ENCODE data around the gene SGTA.

DNA sequence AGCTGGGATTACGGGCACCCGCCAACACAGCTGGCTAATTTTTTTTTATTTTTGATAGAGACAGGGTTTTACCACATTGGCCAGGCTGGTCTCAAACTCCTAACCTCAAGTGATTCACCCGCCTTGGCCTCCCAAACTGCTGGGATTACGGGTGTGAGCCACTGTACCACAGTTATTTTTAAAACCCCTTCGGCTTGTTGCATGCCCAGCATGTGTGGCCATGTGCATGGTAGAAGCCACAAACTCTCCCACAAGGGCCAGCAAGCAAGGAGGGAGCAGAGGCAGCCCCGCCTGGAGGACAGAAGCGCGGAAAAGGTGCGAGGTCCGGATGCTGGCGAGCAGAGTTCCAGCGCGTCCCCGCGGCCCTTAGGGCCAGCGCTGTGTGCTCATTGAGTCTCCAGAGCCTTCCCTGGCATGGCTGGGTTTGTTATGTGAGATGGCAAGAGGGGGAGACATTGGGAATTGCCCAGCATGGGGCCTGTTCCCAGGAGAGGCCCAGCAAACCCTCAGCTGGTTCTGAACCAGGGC, 15.1 kb upstream of the SGTA start:
- TF ChIP-seq POLR2AphosphoS5 (IDR thresholded peaks at IDR 0.05; ENCODE audit: low read depth) (no peak), CTCF (IDR thresholded peaks at IDR 0.05; ENCODE audit: insufficient read depth, low read length) (no peak), GABPA (IDR thresholded peaks at IDR 0.05; ENCODE audit: low read depth) (no peak), SPI1 (IDR thresholded peaks at IDR 0.05; ENCODE audit: borderline replicate concordance, low read depth) (no peak)
